Hepatocyte (in vitro differentiated cells): Measurements from ENCODE around the gene KCTD13. TPM values are rescaled to one million over a fixed set of nuclear protein-coding genes. Genes with fewer than 3 reads are reported as not detected.
"Not testable (repeated sequence)": the region's sequence is repeated elsewhere in the genome, so short reads cannot be mapped to it uniquely, and the experiment has no call there.

ENCODE experiments used
- DNase-seq: peaks from one replicate; pipeline ENCODE4 v3.0.0-alpha.2; 2016; ENCODE audit warnings: low spot score
- H2AFZ ChIP-seq: fragments of 200-600 bp; sonication (generic); 2 replicates; pipeline ENCODE4 v1.6.0; 2016; ENCODE audit warnings: antibody characterized with exemption, mild to moderate bottlenecking
- H3K27ac ChIP-seq: fragments of 200-600 bp; sonication (generic); 2 replicates; pipeline ENCODE4 v1.5.1; 2016; ENCODE audit warnings: mild to moderate bottlenecking
- H3K27me3 ChIP-seq: fragments of 200-600 bp; sonication (generic); 2 replicates; pipeline ENCODE4 v1.6.1; 2016
- H3K36me3 ChIP-seq: fragments of 200-600 bp; sonication (generic); replicated peaks from 2 replicates; pipeline ENCODE4 v1.5.1; 2016; ENCODE audit warnings: low read depth; ENCODE audit not compliant: insufficient read depth
- H3K4me1 ChIP-seq: fragments of 200-600 bp; sonication (generic); 2 replicates; pipeline ENCODE4 v1.5.1; 2016; ENCODE audit warnings: mild to moderate bottlenecking, moderate library complexity; ENCODE audit not compliant: insufficient read depth
- H3K4me2 ChIP-seq: fragments of 200-600 bp; sonication (generic); 2 replicates; pipeline ENCODE4 v1.6.0; 2016
- H3K4me3 ChIP-seq: fragments of 200-600 bp; sonication (generic); 2 replicates; pipeline ENCODE4 v1.5.1; 2016; ENCODE audit warnings: mild to moderate bottlenecking
- H3K79me2 ChIP-seq: fragments of 200-600 bp; sonication (generic); 2 replicates; pipeline ENCODE4 v1.6.0; 2017; ENCODE audit warnings: mild to moderate bottlenecking
- H3K9me2 ChIP-seq: fragments of 200-600 bp; sonication (generic); replicated peaks from 2 replicates; pipeline ENCODE4 v1.6.0; 2017; ENCODE audit warnings: mild to moderate bottlenecking; ENCODE audit not compliant: insufficient read depth
- H3K9me3 ChIP-seq: fragments of 200-600 bp; sonication (generic); 2 replicates; pipeline ENCODE4 v1.5.1; 2016; ENCODE audit warnings: low read depth, mild to moderate bottlenecking
- H4K20me1 ChIP-seq: fragments of 200-600 bp; sonication (generic); 2 replicates; pipeline ENCODE4 v1.6.0; 2016; ENCODE audit warnings: mild to moderate bottlenecking; ENCODE audit not compliant: insufficient read depth, poor library complexity, severe bottlenecking
- CTCF ChIP-seq: fragments of 200-600 bp; sonication (generic); IDR thresholded peaks from 2 replicates; pipeline ENCODE4 v1.5.1; 2016; ENCODE audit warnings: antibody characterized with exemption, mild to moderate bottlenecking; ENCODE audit not compliant: poor library complexity
- EZH2 ChIP-seq: fragments of 200-600 bp; sonication (generic); IDR thresholded peaks from 2 replicates; pipeline ENCODE4 v1.6.1; 2016; ENCODE audit warnings: antibody characterized with exemption, mild to moderate bottlenecking, borderline replicate concordance
- EZH2phosphoT487 ChIP-seq: fragments of 200-600 bp; sonication (generic); IDR thresholded peaks from one replicate; pipeline ENCODE4 v1.6.1; 2018; ENCODE audit warnings: antibody characterized with exemption, mild to moderate bottlenecking, low read depth, moderate library complexity; ENCODE audit not compliant: unreplicated experiment, severe bottlenecking
- WGBS: methylation state at CpG from one replicate; pipeline ENCODE4 v1.1.6; 2016; ENCODE audit warnings: low lambda C conversion rate; ENCODE audit errors: missing lambda C conversion rate; 5-methylcytosine and 5-hydroxymethylcytosine counted together
- polyA plus RNA-seq: library from polyadenylated mRNA; unstranded; fragments of >200 nt; fragmentation: Nextera tagmentation; extraction: Ambion mirVana; gene quantifications from 2 replicates; pipeline ENCODE4 v1.2.1, GENCODE V29; 2016
- total RNA-seq: library from RNA; depleted of rRNA; stranded (reverse); fragments of >200 nt; gene quantifications from 2 replicates; pipeline ENCODE4 v1.2.3, GENCODE V29; 2014

The KCTD13 gene
- total and polyA plus RNA-seq, 2 experiments from 2014 or later: 14.3 to 18.8 TPM

DNA sequence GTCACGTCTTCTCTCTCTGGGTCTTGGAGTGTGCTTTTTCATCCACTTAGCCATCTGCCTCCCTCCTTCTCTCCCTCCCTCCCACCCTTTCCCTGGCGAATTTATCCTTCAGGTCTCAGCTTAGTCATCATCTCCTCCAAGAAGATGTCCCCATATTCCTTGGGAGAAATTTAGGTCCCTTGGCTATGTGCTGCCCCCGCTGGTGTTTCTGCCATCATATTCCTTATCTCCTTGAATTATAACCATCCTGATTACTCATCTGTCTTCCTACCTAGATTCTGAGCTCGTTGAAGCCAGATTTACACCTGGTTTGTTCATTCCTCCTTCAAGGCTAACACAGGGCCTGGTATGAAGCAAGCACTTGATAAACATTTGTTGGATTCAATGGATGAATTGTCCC, 31.7 kb downstream of the KCTD13 start:
- no peak overlapping the region for H3K4me2 ChIP-seq
- TF ChIP-seq EZH2phosphoT487: no peak
- TF ChIP-seq CTCF: no peak
- TF ChIP-seq EZH2: no peak
- peaks cover 14% of the 10 kb centered on the region for H3K4me1 ChIP-seq
- no peaks in the 10 kb centered on the region for H4K20me1 ChIP-seq
- H3K4me3 ChIP-seq: no peak overlapping the region
- H3K27me3 ChIP-seq: no peaks in the 10 kb centered on the region
- H3K36me3 ChIP-seq: no peaks in the 10 kb centered on the region
- 83% methylated on average over 4 of the region's 4 CpGs for WGBS
- no peak overlapping the region for H3K27ac ChIP-seq
- H2AFZ ChIP-seq: no peak overlapping the region
- H3K79me2 ChIP-seq: no peaks in the 10 kb centered on the region
- DNase-seq: no peak
- no peaks in the 10 kb centered on the region for H3K9me3 ChIP-seq
- H3K9me2 ChIP-seq: no peaks in the 10 kb centered on the region

GRCh38 chr16:29893553-29893952, 32.5 kb downstream of the KCTD13 start:
- Histone ChIP-seq H3K4me3 (no peak overlapping the region), H3K36me3 (no peaks in the 10 kb centered on the region), H3K79me2 (no peaks in the 10 kb centered on the region), H3K9me2 (no peaks in the 10 kb centered on the region), H3K9me3 (no peaks in the 10 kb centered on the region), H3K27me3 (no peaks in the 10 kb centered on the region), H3K4me1 (peaks cover 14% of the 10 kb centered on the region), H4K20me1 (no peaks in the 10 kb centered on the region), H2AFZ (no peak overlapping the region), H3K27ac (no peak overlapping the region), H3K4me2 (no peak overlapping the region)
- TF ChIP-seq EZH2phosphoT487: no peak
- 86% methylated on average over 3 of the region's 3 CpGs for WGBS
- no peak for DNase-seq

- peak overlapping the region; percentile 84 for H3K27ac ChIP-seq
- 91% methylated on average over 6 of the region's 6 CpGs for WGBS
- no peak for TF ChIP-seq CTCF
- TF ChIP-seq EZH2phosphoT487: no peak
- TF ChIP-seq EZH2: no peak
These were observed 33.6 kb downstream of the KCTD13 start for GRCh38 chr16:29892458-29892813.

DNA sequence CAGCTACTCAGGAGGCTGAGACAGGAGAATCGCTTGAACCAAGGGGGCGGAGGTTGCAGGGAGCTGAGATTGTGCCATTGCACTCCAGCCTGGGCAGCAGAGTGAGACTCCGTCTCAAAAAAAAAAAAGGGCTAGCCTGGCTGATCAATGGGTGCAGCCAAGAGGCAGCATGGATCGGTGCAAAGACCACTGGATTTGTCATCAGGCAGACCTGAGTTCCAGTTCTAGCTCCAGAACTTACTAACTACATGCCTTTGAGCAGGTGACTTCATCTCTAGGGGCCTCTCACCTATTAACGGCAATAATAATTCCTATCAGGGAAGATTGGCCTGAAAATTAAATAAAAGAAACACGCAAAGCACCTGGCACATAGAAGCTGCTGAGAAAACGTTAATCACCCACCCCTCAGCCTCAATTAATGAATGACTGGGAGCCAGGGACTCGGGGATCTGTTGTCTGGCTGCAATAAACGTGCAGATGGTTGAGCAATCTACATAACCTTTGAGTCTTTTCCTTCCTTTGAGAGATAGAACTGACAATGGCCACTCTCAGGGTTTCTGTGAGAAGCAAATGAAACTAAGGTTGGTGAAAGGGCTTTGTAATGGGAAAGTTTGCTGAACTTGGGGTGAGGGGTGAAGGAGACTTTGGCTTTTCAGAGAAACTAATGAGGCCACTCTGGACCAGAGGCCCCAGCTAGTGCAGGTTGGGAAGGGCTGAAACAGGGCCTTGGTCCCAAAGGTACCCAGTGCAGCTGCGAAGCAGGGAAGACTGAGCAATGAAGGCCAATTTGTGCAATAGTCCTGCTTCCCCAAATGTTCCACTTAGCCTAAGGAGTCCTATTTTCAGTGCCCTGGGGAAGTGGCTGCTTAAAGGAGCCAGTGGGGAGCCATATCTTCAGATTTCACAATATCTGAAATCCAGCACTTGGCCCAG, 34.2 kb downstream of the KCTD13 start:
- H3K4me2 ChIP-seq: peak overlapping the region; percentile 13
- H3K79me2 ChIP-seq: no peaks in the 10 kb centered on the region
- H3K27ac ChIP-seq: peak overlapping the region; percentile 84
- H3K4me3 ChIP-seq: no peak overlapping the region
- no peaks in the 10 kb centered on the region for H3K9me2 ChIP-seq
- H3K36me3 ChIP-seq: no peaks in the 10 kb centered on the region
- TF ChIP-seq EZH2 (no peak), CTCF (no peak), EZH2phosphoT487 (no peak)
- DNase-seq: peak; percentile 64
- no peak overlapping the region for H2AFZ ChIP-seq
- H3K27me3 ChIP-seq: no peaks in the 10 kb centered on the region
- no peaks in the 10 kb centered on the region for H4K20me1 ChIP-seq
- H3K9me3 ChIP-seq: no peaks in the 10 kb centered on the region
- 66% methylated on average over 10 of the region's 10 CpGs for WGBS
- peaks cover 14% of the 10 kb centered on the region for H3K4me1 ChIP-seq

More at GRCh38 chr16:29892458-29892813, 33.6 kb downstream of the KCTD13 start:
- Histone ChIP-seq H3K27me3 (no peaks in the 10 kb centered on the region), H3K4me3 (no peak overlapping the region), H3K4me2 (peak overlapping the region; percentile 13), H3K4me1 (peaks cover 14% of the 10 kb centered on the region), H3K36me3 (no peaks in the 10 kb centered on the region), H3K79me2 (no peaks in the 10 kb centered on the region), H2AFZ (no peak overlapping the region), H3K9me2 (no peaks in the 10 kb centered on the region), H3K9me3 (no peaks in the 10 kb centered on the region), H4K20me1 (no peaks in the 10 kb centered on the region)
- no peak for DNase-seq

DNA sequence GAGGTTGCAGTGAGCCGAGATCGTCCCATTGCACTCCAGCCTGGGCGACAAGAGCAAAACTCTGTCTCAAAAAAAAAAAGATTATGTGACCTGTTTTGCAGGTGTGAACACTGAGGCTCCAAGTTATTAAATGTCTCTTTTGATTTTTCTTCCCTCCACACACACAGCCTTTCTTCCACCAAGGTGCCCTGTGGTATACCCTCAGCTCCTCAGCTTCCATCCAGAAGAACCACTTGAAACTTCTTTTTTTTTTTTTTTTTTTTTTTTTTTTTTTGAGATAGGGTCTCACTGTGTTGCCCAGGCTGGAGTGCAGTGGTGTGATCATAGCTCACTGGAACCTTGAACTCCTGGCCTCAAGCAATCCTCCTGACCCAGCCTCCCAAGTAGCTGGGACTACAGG, 36.7 kb downstream of the KCTD13 start:
- DNase-seq, H3K4me2 ChIP-seq, H2AFZ ChIP-seq, H3K79me2 ChIP-seq, H3K27ac ChIP-seq, H3K4me3 ChIP-seq, H4K20me1 ChIP-seq, H3K36me3 ChIP-seq, H3K9me2 ChIP-seq, H3K27me3 ChIP-seq, H3K9me3 ChIP-seq: not testable (repeated sequence)
- WGBS: 100% methylated on average over 3 of the region's 3 CpGs
- peaks cover 14% of the 10 kb centered on the region for H3K4me1 ChIP-seq
